ENCODE data around the gene SPOUT1.
"Not testable (repeated sequence)": the region's sequence is repeated elsewhere in the genome, so short reads cannot be mapped to it uniquely, and the experiment has no call there.

SPOUT1 gene

GRCh38 chr9:128852646-128853045 lies 23.1 kb upstream of the SPOUT1 start:
- H3K36me3 ChIP-seq (ENCODE audit: control insufficient read depth in 2 of 2, insufficient read depth in 2 of 2, low read length in 2 of 2); H3K27ac ChIP-seq (ENCODE audit: low read length); H3K4me3 ChIP-seq (ENCODE audit: low read length in 2 of 2); H3K9me3 ChIP-seq (ENCODE audit: control insufficient read depth in 2 of 2, low read length in 2 of 2); H3K27me3 ChIP-seq (ENCODE audit: control insufficient read depth in 1 of 2, insufficient read depth in 2 of 2, low read length in 2 of 2); H3K9ac ChIP-seq (ENCODE audit: low read length in 2 of 2); H3K4me1 ChIP-seq (ENCODE audit: control insufficient read depth, insufficient read depth, low read length): not testable (repeated sequence)

GRCh38 chr9:128851779-128852600 lies 22.4 kb upstream of the SPOUT1 start:
- not testable (repeated sequence) for H3K27ac ChIP-seq (ENCODE audit: low read length); H3K9me3 ChIP-seq (ENCODE audit: control insufficient read depth in 2 of 2, low read length in 2 of 2); H3K4me1 ChIP-seq (ENCODE audit: control insufficient read depth, insufficient read depth, low read length); H3K4me3 ChIP-seq (ENCODE audit: low read length in 2 of 2); H3K36me3 ChIP-seq (ENCODE audit: control insufficient read depth in 2 of 2, insufficient read depth in 2 of 2, low read length in 2 of 2); H3K27me3 ChIP-seq (ENCODE audit: control insufficient read depth in 1 of 2, insufficient read depth in 2 of 2, low read length in 2 of 2); H3K9ac ChIP-seq (ENCODE audit: low read length in 2 of 2)

GRCh38 chr9:128851024-128851423 lies 21.4 kb upstream of the SPOUT1 start:
- H3K36me3 ChIP-seq (ENCODE audit: control insufficient read depth in 2 of 2, insufficient read depth in 2 of 2, low read length in 2 of 2); H3K27ac ChIP-seq (ENCODE audit: low read length); H3K4me1 ChIP-seq (ENCODE audit: control insufficient read depth, insufficient read depth, low read length); H3K4me3 ChIP-seq (ENCODE audit: low read length in 2 of 2); H3K27me3 ChIP-seq (ENCODE audit: control insufficient read depth in 1 of 2, insufficient read depth in 2 of 2, low read length in 2 of 2); H3K9me3 ChIP-seq (ENCODE audit: control insufficient read depth in 2 of 2, low read length in 2 of 2); H3K9ac ChIP-seq (ENCODE audit: low read length in 2 of 2): not testable (repeated sequence)

- Histone ChIP-seq H3K9ac (ENCODE audit: low read length in 2 of 2) (no peak overlapping the region), H3K4me3 (ENCODE audit: low read length in 2 of 2) (no peak overlapping the region), H3K9me3 (ENCODE audit: control insufficient read depth in 2 of 2, low read length in 2 of 2) (peaks cover 0 to 4% of the 10 kb centered on the region in 2 donors), H3K27ac (ENCODE audit: low read length) (no peak overlapping the region), H3K4me1 (ENCODE audit: control insufficient read depth, insufficient read depth, low read length) (no peaks in the 10 kb centered on the region), H3K27me3 (ENCODE audit: control insufficient read depth in 1 of 2, insufficient read depth in 2 of 2, low read length in 2 of 2) (no peaks in the 10 kb centered on the region), H3K36me3 (ENCODE audit: control insufficient read depth in 2 of 2, insufficient read depth in 2 of 2, low read length in 2 of 2) (no peaks in the 10 kb centered on the region)
Measured at GRCh38 chr9:128847803-128848202, 18.2 kb upstream of the SPOUT1 start.

- Histone ChIP-seq H3K4me1 (ENCODE audit: control insufficient read depth, insufficient read depth, low read length) (no peaks in the 10 kb centered on the region), H3K9ac (ENCODE audit: low read length in 2 of 2) (no peak overlapping the region), H3K27me3 (ENCODE audit: control insufficient read depth in 1 of 2, insufficient read depth in 2 of 2, low read length in 2 of 2) (no peaks in the 10 kb centered on the region), H3K9me3 (ENCODE audit: control insufficient read depth in 2 of 2, low read length in 2 of 2) (peaks cover 0 to 4% of the 10 kb centered on the region in 2 donors), H3K4me3 (ENCODE audit: low read length in 2 of 2) (no peak overlapping the region), H3K27ac (ENCODE audit: low read length) (no peak overlapping the region), H3K36me3 (ENCODE audit: control insufficient read depth in 2 of 2, insufficient read depth in 2 of 2, low read length in 2 of 2) (no peaks in the 10 kb centered on the region)
Measured at GRCh38 chr9:128846680-128847030, 17.1 kb upstream of the SPOUT1 start.

- H3K36me3 ChIP-seq (ENCODE audit: control insufficient read depth in 2 of 2, insufficient read depth in 2 of 2, low read length in 2 of 2) = no peaks in the 10 kb centered on the region
- H3K4me3 ChIP-seq (ENCODE audit: low read length in 2 of 2) = no peak overlapping the region
- no peaks in the 10 kb centered on the region for H3K27me3 ChIP-seq (ENCODE audit: control insufficient read depth in 1 of 2, insufficient read depth in 2 of 2, low read length in 2 of 2)
- no peak overlapping the region for H3K27ac ChIP-seq (ENCODE audit: low read length)
- peaks cover 0 to 4% of the 10 kb centered on the region in 2 donors for H3K9me3 ChIP-seq (ENCODE audit: control insufficient read depth in 2 of 2, low read length in 2 of 2)
- H3K4me1 ChIP-seq (ENCODE audit: control insufficient read depth, insufficient read depth, low read length) = no peaks in the 10 kb centered on the region
- H3K9ac ChIP-seq (ENCODE audit: low read length in 2 of 2) = no peak overlapping the region
Measured at GRCh38 chr9:128845186-128845931, 15.8 kb upstream of the SPOUT1 start.

- not testable (repeated sequence) for H3K27ac ChIP-seq (ENCODE audit: low read length); H3K27me3 ChIP-seq (ENCODE audit: control insufficient read depth in 1 of 2, insufficient read depth in 2 of 2, low read length in 2 of 2); H3K36me3 ChIP-seq (ENCODE audit: control insufficient read depth in 2 of 2, insufficient read depth in 2 of 2, low read length in 2 of 2); H3K9me3 ChIP-seq (ENCODE audit: control insufficient read depth in 2 of 2, low read length in 2 of 2); H3K9ac ChIP-seq (ENCODE audit: low read length in 2 of 2); H3K4me3 ChIP-seq (ENCODE audit: low read length in 2 of 2); H3K4me1 ChIP-seq (ENCODE audit: control insufficient read depth, insufficient read depth, low read length)
Measured at GRCh38 chr9:128843171-128843570, 13.6 kb upstream of the SPOUT1 start.

GRCh38 chr9:128841694-128842492 lies 12.3 kb upstream of the SPOUT1 start:
- no peaks in the 10 kb centered on the region for H3K36me3 ChIP-seq (ENCODE audit: control insufficient read depth in 2 of 2, insufficient read depth in 2 of 2, low read length in 2 of 2)
- H3K9ac ChIP-seq (ENCODE audit: low read length in 2 of 2) = no peak overlapping the region
- no peak overlapping the region for H3K27ac ChIP-seq (ENCODE audit: low read length)
- H3K9me3 ChIP-seq (ENCODE audit: control insufficient read depth in 2 of 2, low read length in 2 of 2) = no peaks in the 10 kb centered on the region
- H3K4me1 ChIP-seq (ENCODE audit: control insufficient read depth, insufficient read depth, low read length) = no peaks in the 10 kb centered on the region
- H3K4me3 ChIP-seq (ENCODE audit: low read length in 2 of 2) = no peak overlapping the region
- no peaks in the 10 kb centered on the region for H3K27me3 ChIP-seq (ENCODE audit: control insufficient read depth in 1 of 2, insufficient read depth in 2 of 2, low read length in 2 of 2)

- no peak overlapping the region for H3K9ac ChIP-seq (ENCODE audit: low read length in 2 of 2)
- H3K4me3 ChIP-seq (ENCODE audit: low read length in 2 of 2) = no peak overlapping the region
- no peaks in the 10 kb centered on the region for H3K27me3 ChIP-seq (ENCODE audit: control insufficient read depth in 1 of 2, insufficient read depth in 2 of 2, low read length in 2 of 2)
- no peak overlapping the region for H3K27ac ChIP-seq (ENCODE audit: low read length)
- no peaks in the 10 kb centered on the region for H3K9me3 ChIP-seq (ENCODE audit: control insufficient read depth in 2 of 2, low read length in 2 of 2)
- H3K36me3 ChIP-seq (ENCODE audit: control insufficient read depth in 2 of 2, insufficient read depth in 2 of 2, low read length in 2 of 2) = no peaks in the 10 kb centered on the region
- no peaks in the 10 kb centered on the region for H3K4me1 ChIP-seq (ENCODE audit: control insufficient read depth, insufficient read depth, low read length)
Measured at GRCh38 chr9:128840524-128840923, 10.9 kb upstream of the SPOUT1 start.

- no peak overlapping the region for H3K27ac ChIP-seq (ENCODE audit: low read length)
- no peak overlapping the region for H3K9ac ChIP-seq (ENCODE audit: low read length in 2 of 2)
- no peaks in the 10 kb centered on the region for H3K36me3 ChIP-seq (ENCODE audit: control insufficient read depth in 2 of 2, insufficient read depth in 2 of 2, low read length in 2 of 2)
- no peaks in the 10 kb centered on the region for H3K27me3 ChIP-seq (ENCODE audit: control insufficient read depth in 1 of 2, insufficient read depth in 2 of 2, low read length in 2 of 2)
- H3K4me1 ChIP-seq (ENCODE audit: control insufficient read depth, insufficient read depth, low read length) = no peaks in the 10 kb centered on the region
- H3K9me3 ChIP-seq (ENCODE audit: control insufficient read depth in 2 of 2, low read length in 2 of 2) = no peaks in the 10 kb centered on the region
- H3K4me3 ChIP-seq (ENCODE audit: low read length in 2 of 2) = no peak overlapping the region
Measured at GRCh38 chr9:128838338-128838737, 8.7 kb upstream of the SPOUT1 start.
